HCT116 (cell line): ENCODE results near the gene TNRC18. TPM values are rescaled to one million over a fixed set of nuclear protein-coding genes. Genes with fewer than 3 reads are reported as not detected.

ENCODE experiments used
- ATAC-seq: fragments of 200-7000 bp; cut with Tn5 transposase; 2 replicates; pipeline ENCODE4 v1.9.1; 2020; ENCODE audit warnings: mild to moderate bottlenecking, moderate library complexity
- BruUV-seq: library from RNA; stranded (reverse); fragments of 400-500 nt; replicated peaks from 2 replicates; lab custom pipeline; 2021; lab: Mats Ljungman, UMichigan
- CTCF ChIA-PET: fragments of 300-600 bp; sonication (Branson Sonifier 250); formaldehyde crosslinking; loops from one replicate; lab custom pipeline; 2021; ENCODE audit warnings: antibody characterized with exemption; lab: Charles Lee
- POLR2A ChIA-PET: fragments of 300-600, 350-600 bp; sonication (Branson Sonifier 250); formaldehyde crosslinking; loops from one replicate; lab custom pipeline; 2021; ENCODE audit warnings: antibody characterized with exemption; lab: Charles Lee
- RAD21 ChIA-PET, 2 experiments: fragments of 300-600 bp; sonication (Branson Sonifier 250); formaldehyde crosslinking; loops; one replicate each; lab custom pipeline; 2023; ENCODE audit warnings: low total read pairs in 2 of 2; ENCODE audit not compliant: uncharacterized antibody in 2 of 2, unreplicated experiment in 2 of 2, low non-redundant PET in 1 of 2; lab: Charles Lee
- DNase-seq: peaks from one replicate; pipeline ENCODE4 v3.0.0-alpha.2; 2010; ENCODE audit warnings: low read depth, low spot score
- H2AFZ ChIP-seq: fragments of 200-600 bp; shearing (Covaris generic), sonication (generic); 2 replicates; pipeline ENCODE4 v1.6.1; 2017; ENCODE audit warnings: low read depth, mixed run types, mixed read lengths, antibody characterized with exemption, low read length; ENCODE audit not compliant: poor library complexity, severe bottlenecking
- H3K27ac ChIP-seq: 2 replicates; pipeline ENCODE4 v1.5.1; 2012; ENCODE audit warnings: low read depth, low read length
- H3K27me3 ChIP-seq: fragments of 200-600 bp; sonication (generic); 2 replicates; pipeline ENCODE4 v1.6.1; 2016; ENCODE audit warnings: mixed run types, low read length, mixed read lengths; ENCODE audit not compliant: insufficient read depth
- H3K36me3 ChIP-seq, 2 experiments: fragments of 200-500 bp in 1 of 2; fragments of 200-600 bp in 1 of 2; sonication (Bioruptor generic) in 1 of 2; sonication (generic) in 1 of 2; 2 replicates each; pipeline versions ENCODE4 v1.5.1 to v1.6.1; 2014 to 2016; ENCODE audit warnings: low read length in 2 of 2, inconsistent platforms in 1 of 2, mixed read lengths in 1 of 2, mixed run types in 1 of 2; ENCODE audit not compliant: insufficient read depth in 2 of 2, control insufficient read depth in 1 of 2
- H3K4me1 ChIP-seq, 2 experiments: fragments of 200-600 bp in 1 of 2; sonication (generic) in 1 of 2; 2 replicates each; pipeline versions ENCODE4 v1.5.1 to v1.6.1; 2012 to 2017; ENCODE audit warnings: low read length in 2 of 2, inconsistent platforms in 1 of 2, mild to moderate bottlenecking in 1 of 2, mixed read lengths in 1 of 2, mixed run types in 1 of 2, moderate library complexity in 1 of 2; ENCODE audit not compliant: insufficient read depth in 2 of 2, control insufficient read depth in 1 of 2
- H3K4me2 ChIP-seq: fragments of 200-600 bp; sonication (generic); 2 replicates; pipeline ENCODE4 v1.6.1; 2017; ENCODE audit warnings: mixed run types, low read length, mixed read lengths
- H3K4me3 ChIP-seq, 2 experiments: fragments of 200-600 bp in 1 of 2; sonication (generic) in 1 of 2; replicated peaks in 1 of 2; 2 replicates each; pipeline ENCODE4 v1.5.1; 2011 to 2016; ENCODE audit warnings: low read length in 2 of 2, control low read depth in 1 of 2, low read depth in 1 of 2, mild to moderate bottlenecking in 1 of 2, mixed read lengths in 1 of 2, mixed run types in 1 of 2
- H3K79me2 ChIP-seq: fragments of 200-600 bp; sonication (generic); 2 replicates; pipeline ENCODE4 v1.6.1; 2017; ENCODE audit warnings: mild to moderate bottlenecking, mixed run types, low read length, moderate library complexity, mixed read lengths; ENCODE audit not compliant: insufficient read depth
- H3K9ac ChIP-seq: fragments of 200-600 bp; sonication (generic); 2 replicates; pipeline ENCODE4 v1.6.1; 2016; ENCODE audit warnings: low read length, mixed read lengths
- H3K9me2 ChIP-seq: fragments of 200-600 bp; sonication (generic), shearing (Covaris generic); 2 replicates; pipeline ENCODE4 v1.6.1; 2017; ENCODE audit warnings: mixed run types, mild to moderate bottlenecking, moderate library complexity; ENCODE audit not compliant: insufficient read depth
- H3K9me3 ChIP-seq, 2 experiments: fragments of 200-500 bp in 1 of 2; fragments of 200-600 bp in 1 of 2; sonication (Bioruptor generic) in 1 of 2; sonication (generic) in 1 of 2; 2 replicates each; pipeline ENCODE4 v1.6.1; 2014 to 2017; ENCODE audit warnings: low read length in 2 of 2, mixed read lengths in 2 of 2, inconsistent platforms in 1 of 2, low read depth in 1 of 2, mild to moderate bottlenecking in 1 of 2, mixed run types in 1 of 2, moderate library complexity in 1 of 2; ENCODE audit not compliant: control insufficient read depth in 1 of 2, insufficient read depth in 1 of 2
- H4K20me1 ChIP-seq: fragments of 200-600 bp; sonication (generic), shearing (Covaris generic); 2 replicates; pipeline ENCODE4 v1.6.1; 2017; ENCODE audit warnings: mixed run types, mild to moderate bottlenecking, moderate library complexity; ENCODE audit not compliant: insufficient read depth
- CBX3 ChIP-seq: IDR thresholded peaks from 2 replicates; pipeline ENCODE4 v1.6.1; 2012; ENCODE audit warnings: low read depth
- CEBPB ChIP-seq: IDR thresholded peaks from 2 replicates; pipeline ENCODE4 v1.6.1; 2012; ENCODE audit warnings: low read depth
- EGR1 ChIP-seq: IDR thresholded peaks from 2 replicates; pipeline ENCODE4 v1.6.1; 2012; ENCODE audit warnings: low read depth
- ELF1 ChIP-seq: IDR thresholded peaks from 2 replicates; pipeline ENCODE4 v1.6.1; 2012; ENCODE audit warnings: low read depth, borderline replicate concordance
- EZH2 ChIP-seq: fragments of 200-600 bp; sonication (generic); IDR thresholded peaks from 2 replicates; pipeline ENCODE4 v1.6.1; 2017; ENCODE audit warnings: antibody characterized with exemption, mixed run types
- FOSL1 ChIP-seq: IDR thresholded peaks from 2 replicates; pipeline ENCODE4 v1.6.1; 2012; ENCODE audit warnings: low read depth
- JUND ChIP-seq: IDR thresholded peaks from 2 replicates; pipeline ENCODE4 v1.6.1; 2012
- POLR2A ChIP-seq: IDR thresholded peaks from 2 replicates; pipeline ENCODE4 v1.7.0; 2011; ENCODE audit warnings: borderline replicate concordance; ENCODE audit not compliant: insufficient read depth, insufficient read length; ENCODE audit errors: extremely low read depth
- POLR2AphosphoS5 ChIP-seq: IDR thresholded peaks from 2 replicates; pipeline ENCODE4 v1.6.1; 2011; ENCODE audit warnings: mild to moderate bottlenecking, low read depth, low read length, moderate library complexity
- SP1 ChIP-seq: IDR thresholded peaks from 2 replicates; pipeline ENCODE4 v1.6.1; 2012; ENCODE audit warnings: low read depth
- SRF ChIP-seq: IDR thresholded peaks from 2 replicates; pipeline ENCODE4 v1.6.1; 2012; ENCODE audit warnings: low read depth
- TCF7L2 ChIP-seq: IDR thresholded peaks from 2 replicates; pipeline ENCODE4 v1.7.0; 2011; ENCODE audit warnings: borderline replicate concordance, inconsistent platforms; ENCODE audit not compliant: insufficient read depth, insufficient read length; ENCODE audit errors: extremely low read depth
- ZFX ChIP-seq: fragments of 450-650 bp; IDR thresholded peaks from 2 replicates; pipeline ENCODE4 v1.6.1; 2017
- ZNF274 ChIP-seq: fragments of 200-500 bp; sonication (Bioruptor generic); IDR thresholded peaks from 2 replicates; pipeline ENCODE4 v1.6.1; 2014; ENCODE audit warnings: mild to moderate bottlenecking, low read depth, low read length, inconsistent platforms
- intact Hi-C: fragments of 100-400 bp; cut with micrococcal nuclease; formaldehyde crosslinking; loops from 2 replicates; pipeline ENCODE4 v1.10.0; 2022
- total RNA-seq: library from RNA; stranded (reverse); gene quantifications from one replicate; pipeline ENCODE4 v1.2.1, GENCODE V29; 2021; ENCODE audit not compliant: unreplicated experiment
- TF ChIP-seq, protein P1 (sequence below): IDR thresholded peaks from 2 replicates; pipeline ENCODE4 v1.6.1; 2012; ENCODE audit warnings: low read depth
- TF ChIP-seq, protein P2 (sequence below): IDR thresholded peaks from 2 replicates; pipeline ENCODE4 v1.6.1; 2011; ENCODE audit warnings: mild to moderate bottlenecking, low read length, moderate library complexity; ENCODE audit not compliant: insufficient replicate concordance; ENCODE audit errors: extremely low read depth
- TF ChIP-seq, protein P3 (sequence below), 3 experiments: fragments of 200-600 bp in 1 of 3; sonication (generic) in 1 of 3; IDR thresholded peaks in 2 of 3; conservative IDR thresholded peaks in 1 of 3; 2 replicates each; pipeline ENCODE4 v1.5.1; 2012 to 2017; ENCODE audit warnings: low read depth in 2 of 3, low read length in 2 of 3, antibody characterized with exemption in 1 of 3, borderline replicate concordance in 1 of 3, control low read depth in 1 of 3, mild to moderate bottlenecking in 1 of 3, mixed read lengths in 1 of 3, mixed run types in 1 of 3, moderate library complexity in 1 of 3; ENCODE audit not compliant: insufficient read depth in 1 of 3

Gene TNRC18
- total RNA-seq, 1 experiment from 2014 or later = 101 TPM

DNA sequence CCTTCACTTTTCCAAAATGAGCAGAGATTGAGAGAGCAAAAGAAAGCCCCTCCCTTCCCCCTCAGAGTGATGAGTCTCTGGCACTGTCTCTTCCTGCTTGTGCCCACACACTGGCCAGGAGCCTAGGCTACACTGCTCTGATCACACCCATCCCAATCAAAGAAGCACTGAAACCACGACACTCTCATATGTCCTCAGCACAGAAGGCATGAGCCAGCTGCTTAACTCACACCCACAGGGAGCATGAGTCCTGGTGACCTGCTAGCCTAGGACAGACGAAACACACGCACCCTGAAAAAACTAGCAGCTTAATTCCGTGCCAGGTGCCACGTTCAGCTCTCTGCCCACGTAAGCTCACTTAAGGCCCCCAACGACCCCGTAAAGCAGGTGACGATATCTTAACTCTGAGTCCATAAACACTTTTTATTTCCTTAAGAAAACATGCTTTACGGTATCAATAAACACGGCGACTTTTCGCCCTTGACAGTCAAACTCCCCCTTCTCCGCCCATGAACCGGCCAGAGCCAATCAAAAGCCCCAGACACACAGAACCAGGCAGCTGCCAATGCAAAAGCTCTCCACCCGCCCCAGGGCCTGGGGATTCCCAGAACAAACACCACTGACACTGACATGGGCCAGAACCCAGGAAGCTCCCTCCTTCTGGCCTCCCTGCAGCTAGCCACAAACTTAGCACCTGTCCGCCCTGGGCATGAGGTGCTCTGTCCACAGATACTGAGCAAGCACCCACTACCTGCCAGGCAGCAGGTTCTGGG, 69.0 kb downstream of the TNRC18 start (continued):
- TF ChIP-seq, protein P1, sequence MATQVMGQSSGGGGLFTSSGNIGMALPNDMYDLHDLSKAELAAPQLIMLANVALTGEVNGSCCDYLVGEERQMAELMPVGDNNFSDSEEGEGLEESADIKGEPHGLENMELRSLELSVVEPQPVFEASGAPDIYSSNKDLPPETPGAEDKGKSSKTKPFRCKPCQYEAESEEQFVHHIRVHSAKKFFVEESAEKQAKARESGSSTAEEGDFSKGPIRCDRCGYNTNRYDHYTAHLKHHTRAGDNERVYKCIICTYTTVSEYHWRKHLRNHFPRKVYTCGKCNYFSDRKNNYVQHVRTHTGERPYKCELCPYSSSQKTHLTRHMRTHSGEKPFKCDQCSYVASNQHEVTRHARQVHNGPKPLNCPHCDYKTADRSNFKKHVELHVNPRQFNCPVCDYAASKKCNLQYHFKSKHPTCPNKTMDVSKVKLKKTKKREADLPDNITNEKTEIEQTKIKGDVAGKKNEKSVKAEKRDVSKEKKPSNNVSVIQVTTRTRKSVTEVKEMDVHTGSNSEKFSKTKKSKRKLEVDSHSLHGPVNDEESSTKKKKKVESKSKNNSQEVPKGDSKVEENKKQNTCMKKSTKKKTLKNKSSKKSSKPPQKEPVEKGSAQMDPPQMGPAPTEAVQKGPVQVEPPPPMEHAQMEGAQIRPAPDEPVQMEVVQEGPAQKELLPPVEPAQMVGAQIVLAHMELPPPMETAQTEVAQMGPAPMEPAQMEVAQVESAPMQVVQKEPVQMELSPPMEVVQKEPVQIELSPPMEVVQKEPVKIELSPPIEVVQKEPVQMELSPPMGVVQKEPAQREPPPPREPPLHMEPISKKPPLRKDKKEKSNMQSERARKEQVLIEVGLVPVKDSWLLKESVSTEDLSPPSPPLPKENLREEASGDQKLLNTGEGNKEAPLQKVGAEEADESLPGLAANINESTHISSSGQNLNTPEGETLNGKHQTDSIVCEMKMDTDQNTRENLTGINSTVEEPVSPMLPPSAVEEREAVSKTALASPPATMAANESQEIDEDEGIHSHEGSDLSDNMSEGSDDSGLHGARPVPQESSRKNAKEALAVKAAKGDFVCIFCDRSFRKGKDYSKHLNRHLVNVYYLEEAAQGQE = no peak
- TF ChIP-seq ZFX (no peak), POLR2AphosphoS5 (no peak)

DNA sequence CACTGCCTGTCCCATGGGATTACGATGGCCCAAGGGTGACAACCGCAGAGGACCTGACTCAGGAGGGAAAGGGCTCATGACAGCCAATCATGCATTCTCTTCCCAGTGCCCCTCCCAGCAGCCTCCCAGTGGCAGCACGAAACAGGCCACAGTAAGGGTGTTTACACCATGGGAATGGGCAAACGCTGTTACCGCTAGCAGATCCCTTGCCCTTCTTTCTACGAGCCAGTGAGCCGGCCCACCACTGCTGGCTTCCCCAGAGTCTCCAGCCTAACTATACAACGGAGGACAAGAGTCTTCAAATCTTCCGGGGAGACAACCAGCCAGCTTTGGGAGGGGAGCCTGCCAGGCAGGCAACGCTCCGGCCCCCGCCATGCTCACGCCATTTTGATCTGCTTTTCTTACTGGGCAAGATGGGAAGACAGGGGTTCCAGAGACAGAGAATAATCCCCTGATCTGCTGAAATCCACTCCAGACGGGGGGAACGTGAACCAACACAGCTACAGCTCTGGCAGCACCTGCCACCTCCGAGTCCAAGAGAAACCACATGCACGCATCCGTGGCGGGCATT, 71.1 kb downstream of the TNRC18 start:
- ChIA-PET POLR2A (no interaction called here), RAD21 (no interaction called here), CTCF (no interaction called here)
- BruUV-seq = no TSS peak
- H3K4me3 ChIP-seq = no peak overlapping the region
- H3K9ac ChIP-seq = no peak overlapping the region
- H3K36me3 ChIP-seq = peaks cover 14 to 27% of the 10 kb centered on the region in 2 experiments; a peak in 3 of 4 replicates
- H3K4me1 ChIP-seq = no peaks in the 10 kb centered on the region
- H2AFZ ChIP-seq = no peak overlapping the region
- ATAC-seq (no peak), DNase-seq (no peak)
- H3K79me2 ChIP-seq = peaks cover 35% of the 10 kb centered on the region
- intact Hi-C loops = no loop called here
- H3K9me2 ChIP-seq = no peaks in the 10 kb centered on the region
- H3K27me3 ChIP-seq = no peaks in the 10 kb centered on the region
- H3K9me3 ChIP-seq = no peaks in the 10 kb centered on the region
- no peak overlapping the region for H3K27ac ChIP-seq
- no peaks in the 10 kb centered on the region for H4K20me1 ChIP-seq
- no peak overlapping the region for H3K4me2 ChIP-seq
- TF ChIP-seq SRF (no peak), FOSL1 (no peak), EZH2 (no peak), TCF7L2 (no peak), CEBPB (no peak), CBX3 (no peak), POLR2AphosphoS5 (no peak), ZNF274 (no peak), EGR1 (no peak), JUND (no peak), ELF1 (no peak), ZFX (no peak), SP1 (no peak), POLR2A (no peak)
- TF ChIP-seq, protein P2, sequence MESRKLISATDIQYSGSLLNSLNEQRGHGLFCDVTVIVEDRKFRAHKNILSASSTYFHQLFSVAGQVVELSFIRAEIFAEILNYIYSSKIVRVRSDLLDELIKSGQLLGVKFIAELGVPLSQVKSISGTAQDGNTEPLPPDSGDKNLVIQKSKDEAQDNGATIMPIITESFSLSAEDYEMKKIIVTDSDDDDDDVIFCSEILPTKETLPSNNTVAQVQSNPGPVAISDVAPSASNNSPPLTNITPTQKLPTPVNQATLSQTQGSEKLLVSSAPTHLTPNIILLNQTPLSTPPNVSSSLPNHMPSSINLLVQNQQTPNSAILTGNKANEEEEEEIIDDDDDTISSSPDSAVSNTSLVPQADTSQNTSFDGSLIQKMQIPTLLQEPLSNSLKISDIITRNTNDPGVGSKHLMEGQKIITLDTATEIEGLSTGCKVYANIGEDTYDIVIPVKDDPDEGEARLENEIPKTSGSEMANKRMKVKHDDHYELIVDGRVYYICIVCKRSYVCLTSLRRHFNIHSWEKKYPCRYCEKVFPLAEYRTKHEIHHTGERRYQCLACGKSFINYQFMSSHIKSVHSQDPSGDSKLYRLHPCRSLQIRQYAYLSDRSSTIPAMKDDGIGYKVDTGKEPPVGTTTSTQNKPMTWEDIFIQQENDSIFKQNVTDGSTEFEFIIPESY = no peak
- TF ChIP-seq, protein P3, sequence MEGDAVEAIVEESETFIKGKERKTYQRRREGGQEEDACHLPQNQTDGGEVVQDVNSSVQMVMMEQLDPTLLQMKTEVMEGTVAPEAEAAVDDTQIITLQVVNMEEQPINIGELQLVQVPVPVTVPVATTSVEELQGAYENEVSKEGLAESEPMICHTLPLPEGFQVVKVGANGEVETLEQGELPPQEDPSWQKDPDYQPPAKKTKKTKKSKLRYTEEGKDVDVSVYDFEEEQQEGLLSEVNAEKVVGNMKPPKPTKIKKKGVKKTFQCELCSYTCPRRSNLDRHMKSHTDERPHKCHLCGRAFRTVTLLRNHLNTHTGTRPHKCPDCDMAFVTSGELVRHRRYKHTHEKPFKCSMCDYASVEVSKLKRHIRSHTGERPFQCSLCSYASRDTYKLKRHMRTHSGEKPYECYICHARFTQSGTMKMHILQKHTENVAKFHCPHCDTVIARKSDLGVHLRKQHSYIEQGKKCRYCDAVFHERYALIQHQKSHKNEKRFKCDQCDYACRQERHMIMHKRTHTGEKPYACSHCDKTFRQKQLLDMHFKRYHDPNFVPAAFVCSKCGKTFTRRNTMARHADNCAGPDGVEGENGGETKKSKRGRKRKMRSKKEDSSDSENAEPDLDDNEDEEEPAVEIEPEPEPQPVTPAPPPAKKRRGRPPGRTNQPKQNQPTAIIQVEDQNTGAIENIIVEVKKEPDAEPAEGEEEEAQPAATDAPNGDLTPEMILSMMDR (IDR thresholded peaks at IDR 0.05 in 2 of 3, conservative IDR thresholded peaks at IDR 0.05 in 1 of 3; ENCODE audit: borderline replicate concordance in 1 of 3, insufficient read depth in 1 of 3, low read depth in 2 of 3, low read length in 2 of 3) = no peak
